NCI-H2171 treated with DMSO at 0.1 percent for 48 hours (cell line): ENCODE measurements around the gene SH3RF3.

Source experiments
- DNase-seq: peaks from one replicate; lab custom pipeline; 2025; lab: John Stamatoyannopoulos, UW

The SH3RF3 gene

DNA sequence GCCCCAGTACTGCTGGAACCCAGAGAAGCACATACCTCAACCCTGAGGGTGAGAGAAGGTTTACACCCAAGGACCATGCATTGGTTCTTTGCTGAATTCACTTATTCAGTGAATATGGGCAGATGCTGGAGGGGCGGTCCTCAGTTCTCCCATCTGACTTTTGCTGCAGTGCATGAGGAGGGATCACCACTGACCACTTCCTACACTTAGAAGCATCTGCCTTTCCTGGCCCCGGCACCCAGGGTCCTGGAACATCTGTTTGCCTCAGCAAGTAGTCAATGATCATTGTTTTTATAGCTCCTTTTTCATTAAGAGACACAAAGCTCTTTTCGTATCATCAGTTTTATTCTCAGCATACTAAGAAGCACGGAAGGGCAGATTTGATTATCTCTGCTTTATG is 211.4 kb downstream of the SH3RF3 start:
- no peak for DNase-seq

GRCh38 chr2:109341355-109342255 is 212.6 kb downstream of the SH3RF3 start:
- no peak for DNase-seq

DNA sequence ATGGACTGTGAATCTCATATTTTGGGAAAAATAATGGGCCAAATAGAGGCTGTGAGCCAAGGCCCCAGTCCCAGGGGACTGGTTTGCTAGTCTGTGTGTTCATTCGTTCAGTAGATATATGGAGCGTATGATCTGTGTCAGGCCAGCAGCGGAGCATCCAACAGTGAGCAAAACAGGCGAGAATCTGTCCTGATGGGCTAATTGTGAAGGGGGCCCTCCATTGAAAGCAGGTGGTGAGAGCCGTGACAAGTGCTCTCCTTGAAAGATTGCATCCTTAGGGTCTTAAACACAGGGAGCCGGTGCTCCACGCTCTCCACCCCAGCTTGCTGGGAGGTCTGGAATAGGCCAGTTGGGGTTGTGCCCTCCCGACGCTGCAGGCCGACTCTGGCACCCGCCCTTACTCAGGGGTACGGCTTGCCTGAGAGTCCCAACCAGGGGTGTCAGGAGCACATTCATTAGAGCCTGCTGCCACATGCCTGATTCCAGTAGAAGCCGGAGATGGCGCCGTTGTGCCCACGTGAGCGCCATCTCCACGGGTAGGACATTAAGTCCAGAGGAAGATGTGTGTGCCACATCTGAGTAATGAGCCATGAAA is 213.3 kb downstream of the SH3RF3 start:
- DNase-seq: peak; percentile 38

DNA sequence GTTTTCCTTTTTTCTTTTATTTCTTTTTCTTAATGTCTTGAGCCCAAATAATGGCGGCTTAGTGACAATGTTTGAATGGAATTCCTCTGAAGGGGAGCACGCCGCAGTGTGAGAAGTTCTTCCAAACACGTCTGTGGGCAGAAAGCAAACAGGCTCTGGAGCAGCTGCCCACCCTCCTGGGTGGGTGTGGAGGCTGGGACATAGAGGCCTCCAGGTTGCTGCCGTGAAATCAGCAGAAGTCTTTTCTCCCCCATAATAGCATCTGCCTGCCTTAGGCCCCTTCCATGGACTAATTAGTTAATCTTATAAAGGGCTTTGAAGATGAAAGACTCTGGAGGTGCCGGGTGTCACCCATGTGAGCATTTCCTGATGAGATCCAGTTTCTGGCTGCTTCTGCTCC is 213.9 kb downstream of the SH3RF3 start:
- DNase-seq: peak; percentile 69

DNA sequence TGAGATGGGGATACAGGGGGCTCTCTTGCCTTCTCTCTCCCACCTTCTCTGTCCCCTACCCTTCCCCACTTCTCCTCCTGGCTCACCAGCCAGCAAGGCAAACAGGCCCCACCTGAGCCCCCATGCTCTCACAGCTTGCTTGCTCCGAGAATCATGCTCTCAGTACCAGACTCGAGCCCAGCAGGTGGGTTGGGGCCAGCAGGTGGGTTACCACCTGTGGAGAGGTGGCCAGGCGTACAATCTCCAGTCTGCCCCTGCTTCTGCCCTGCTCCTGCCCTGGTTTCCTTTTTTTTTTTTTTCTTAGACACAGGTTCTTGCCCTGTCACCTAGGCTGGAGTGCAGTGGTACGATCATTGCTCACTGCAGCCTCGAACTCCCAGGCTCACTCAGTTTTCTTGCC is 214.5 kb downstream of the SH3RF3 start:
- peak; percentile 74 for DNase-seq

DNA sequence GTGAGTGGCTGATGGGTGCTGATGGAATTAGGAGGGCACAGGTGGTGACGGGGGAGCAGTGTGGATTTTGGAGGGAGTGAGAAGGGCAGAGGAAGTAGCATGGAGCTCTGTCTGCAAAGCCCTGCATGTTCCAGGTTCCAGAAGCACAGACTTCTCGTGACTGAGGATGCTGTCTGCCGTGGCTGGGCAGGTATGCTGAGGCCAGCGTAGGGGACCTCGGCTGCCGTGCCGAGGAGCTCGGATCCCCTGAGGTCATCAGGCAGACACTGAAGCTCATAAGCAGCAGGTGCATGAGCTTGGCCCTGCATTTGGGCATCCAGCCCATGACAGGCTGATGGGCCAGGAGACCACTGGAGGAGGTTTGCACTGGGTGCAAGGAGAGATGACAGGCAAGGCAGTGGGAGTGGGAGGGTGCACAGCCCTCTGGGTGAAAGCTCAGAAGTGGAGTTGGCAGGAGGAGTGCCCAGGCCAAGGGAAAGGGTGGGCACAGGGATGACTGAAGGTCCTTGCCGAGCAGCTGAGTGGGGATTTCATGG is 215.3 kb downstream of the SH3RF3 start:
- DNase-seq: no peak

DNA sequence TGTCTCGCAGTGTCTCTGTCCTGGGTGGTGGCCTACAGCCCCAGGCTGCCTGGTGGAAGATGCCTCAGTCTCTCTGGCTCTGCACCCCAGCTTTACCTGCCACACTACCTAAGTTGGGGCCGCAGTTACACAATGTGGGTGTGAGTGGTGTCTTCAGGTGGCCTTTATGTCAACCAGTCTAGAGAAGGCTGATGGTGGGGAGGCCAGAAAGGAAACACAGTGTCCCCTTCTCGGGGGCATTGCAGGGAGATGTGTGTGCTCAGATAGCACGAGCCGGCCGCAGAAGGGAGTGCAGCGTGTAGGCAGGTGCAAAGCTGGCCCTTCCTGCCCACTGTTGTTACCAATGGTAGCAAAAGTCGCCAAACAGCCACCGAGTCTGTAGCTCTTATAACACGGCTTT is 216.1 kb downstream of the SH3RF3 start:
- DNase-seq: no peak

- DNase-seq: no peak
These were observed 216.9 kb downstream of the SH3RF3 start for GRCh38 chr2:109345653-109346480.

DNA sequence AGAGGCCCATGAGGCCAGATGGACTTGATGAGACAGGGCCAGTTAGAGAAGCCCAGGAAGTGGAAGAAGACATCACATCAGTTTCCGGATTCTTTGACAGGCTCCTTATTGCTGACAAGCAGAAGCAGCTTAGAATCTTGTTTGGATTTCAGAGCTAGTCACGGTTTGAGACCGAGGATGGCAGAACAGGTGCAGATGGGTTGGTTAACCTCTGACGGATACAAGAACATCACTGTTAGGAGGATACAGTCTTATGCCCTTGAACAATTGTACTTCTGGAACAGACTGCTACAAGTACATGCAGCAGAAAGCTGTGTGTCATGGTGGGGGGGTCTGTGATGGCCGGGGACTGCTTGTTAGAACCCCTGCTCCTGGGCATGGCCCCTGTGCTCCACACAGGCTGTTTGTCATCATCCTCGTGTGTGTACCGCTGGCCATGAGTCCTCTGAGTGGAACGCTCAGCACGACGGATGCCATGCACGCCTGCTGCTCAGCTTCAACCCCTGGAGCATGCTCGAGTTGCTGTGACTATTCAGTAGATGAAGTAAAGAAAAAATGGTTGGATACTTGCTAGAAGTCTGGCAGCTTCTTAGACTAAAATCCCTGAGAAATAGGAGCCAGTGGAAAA is 217.7 kb downstream of the SH3RF3 start:
- DNase-seq: no peak

DNA sequence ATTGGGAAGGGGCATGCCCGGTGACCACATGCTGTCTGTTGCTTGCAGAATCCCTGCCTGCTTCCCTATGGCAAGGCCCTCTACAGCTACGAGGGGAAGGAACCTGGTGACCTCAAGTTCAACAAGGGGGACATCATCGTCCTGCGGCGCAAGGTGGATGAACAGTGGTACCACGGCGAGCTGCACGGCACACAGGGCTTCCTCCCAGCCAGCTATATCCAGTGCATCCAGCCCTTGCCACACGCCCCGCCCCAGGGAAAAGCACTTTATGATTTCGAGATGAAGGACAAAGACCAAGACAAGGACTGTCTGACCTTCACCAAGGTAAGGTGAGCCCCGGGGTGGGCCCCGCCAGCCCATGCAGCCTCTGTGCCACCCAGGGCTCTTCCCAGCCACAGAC is 218.6 kb downstream of the SH3RF3 start:
- no peak for DNase-seq

DNA sequence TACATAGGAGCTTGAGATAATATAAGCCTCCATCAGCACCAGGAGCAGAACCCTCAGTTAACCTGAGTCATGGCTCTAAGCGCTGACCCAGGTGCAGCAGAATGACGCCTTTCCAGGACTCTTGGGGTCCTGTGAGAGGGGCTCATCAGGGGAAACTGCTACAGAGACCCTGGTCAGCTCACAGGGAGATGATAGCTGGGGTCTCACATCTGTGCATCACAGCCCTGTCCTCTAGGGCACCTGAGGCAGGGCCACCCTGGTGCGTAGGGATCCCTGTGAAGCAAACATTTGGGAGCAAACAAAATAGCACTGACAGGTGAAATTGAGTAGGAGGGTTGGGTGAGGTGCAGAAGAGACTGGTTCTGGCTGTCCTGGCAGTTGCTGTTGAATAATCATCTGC is 219.2 kb downstream of the SH3RF3 start:
- no peak for DNase-seq

DNA sequence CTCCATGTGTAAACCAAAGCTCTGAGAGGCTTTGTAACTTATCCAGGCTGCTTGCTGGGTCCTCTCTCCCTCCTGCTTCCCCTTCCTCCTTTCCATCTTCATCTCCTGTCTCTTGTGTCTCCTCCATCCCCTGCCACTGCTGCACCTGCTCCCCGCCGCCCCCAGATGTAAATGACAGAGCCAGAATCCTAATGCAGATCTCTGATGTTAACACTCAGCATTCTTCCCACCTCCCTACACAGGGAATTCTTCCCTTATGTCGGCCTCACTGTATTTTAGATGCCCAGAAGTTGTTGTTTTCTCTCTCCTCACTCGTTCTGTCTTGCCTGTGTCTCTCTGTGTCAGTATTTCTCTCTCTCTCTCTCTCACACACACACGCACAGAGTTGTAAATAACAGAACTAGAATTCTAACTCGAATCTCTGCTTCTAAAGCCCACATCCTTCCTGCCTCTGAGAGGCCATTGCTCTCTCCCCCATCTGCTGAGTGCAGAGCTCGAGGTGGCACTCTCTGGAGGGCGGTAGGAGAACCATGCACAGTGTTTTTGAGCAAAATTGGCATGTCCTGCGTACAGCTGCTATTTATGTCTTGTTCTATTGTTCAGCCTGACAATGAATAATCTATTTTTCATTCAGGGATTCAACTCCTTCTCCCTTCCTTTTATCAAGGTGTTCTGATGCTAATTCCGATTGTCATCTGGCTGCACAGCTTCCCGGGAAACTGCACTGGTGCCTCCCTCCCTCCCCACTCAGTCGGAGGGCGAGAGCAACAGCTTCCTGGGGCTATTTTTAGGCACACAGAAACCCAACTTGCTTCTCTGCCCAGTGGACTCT is 219.9 kb downstream of the SH3RF3 start:
- DNase-seq: no peak

- DNase-seq: no peak
These were observed 220.8 kb downstream of the SH3RF3 start for GRCh38 chr2:109349503-109350465.

DNA sequence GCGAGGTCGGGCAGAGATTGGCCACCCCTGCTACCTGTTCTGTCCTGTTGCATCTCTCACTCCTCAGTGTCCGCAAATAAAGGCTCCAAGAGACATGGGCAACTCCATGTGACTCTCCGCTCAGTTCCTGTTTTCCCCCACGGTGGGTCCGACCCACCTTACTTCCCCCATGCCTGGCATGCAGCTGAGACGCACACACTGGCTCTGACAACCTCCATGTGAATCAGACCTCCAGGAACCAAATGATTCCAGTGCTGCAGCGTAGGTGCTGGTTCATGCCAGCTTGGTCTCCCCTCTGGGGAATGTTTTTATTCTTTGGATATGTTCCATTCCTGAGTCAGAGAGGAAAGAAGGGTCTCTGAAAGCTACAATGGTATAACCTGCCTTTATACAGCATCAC is 221.5 kb downstream of the SH3RF3 start:
- no peak for DNase-seq

GRCh38 chr2:109351164-109351756 is 222.3 kb downstream of the SH3RF3 start:
- DNase-seq: peak; percentile 9

DNA sequence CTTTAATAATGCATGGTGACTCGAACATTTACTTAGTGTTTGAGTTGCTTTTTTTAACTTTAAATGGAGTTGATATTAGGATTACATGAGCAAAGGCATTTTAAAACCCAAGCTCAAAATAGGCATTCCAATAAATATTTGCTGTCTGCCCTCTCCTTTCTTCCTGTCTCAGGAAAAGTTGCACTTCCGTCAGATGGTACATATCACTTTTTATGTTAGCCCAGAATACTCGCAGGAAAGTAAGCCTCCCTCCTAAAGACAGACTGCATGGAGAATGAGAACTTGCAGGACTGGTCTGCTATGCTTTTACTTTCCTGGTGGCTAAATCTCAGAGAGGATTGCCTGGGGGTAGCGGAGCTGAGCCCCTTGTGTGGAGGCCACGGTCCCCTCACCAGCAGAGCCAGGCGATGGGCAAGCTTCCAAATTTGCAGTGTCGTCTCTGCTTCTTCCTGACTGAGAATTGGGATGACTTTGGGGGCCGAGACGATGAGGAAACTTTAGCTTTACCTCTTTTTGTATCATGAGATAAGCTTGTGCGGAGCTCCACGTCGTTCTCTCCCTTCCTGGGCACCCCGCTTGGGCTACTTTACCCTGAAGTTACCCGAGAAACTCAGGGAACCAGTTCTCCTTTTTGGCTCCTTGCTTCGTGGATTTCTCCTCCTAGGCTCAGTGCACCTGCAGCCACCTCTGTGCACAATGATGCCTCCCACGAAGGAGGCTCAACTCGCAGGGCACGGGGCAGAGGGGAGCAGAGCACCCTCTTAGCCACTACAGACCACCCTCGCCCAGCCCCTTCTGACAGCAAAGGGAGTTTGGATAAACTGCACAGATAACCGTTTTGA is 223.3 kb downstream of the SH3RF3 start:
- DNase-seq: no peak

- DNase-seq: no peak
These were observed 224.1 kb downstream of the SH3RF3 start for GRCh38 chr2:109352898-109353689.
